ENCODE measurements around the gene ZSCAN23. TPM values are rescaled to one million over a fixed set of nuclear protein-coding genes. Genes with fewer than 3 reads are reported as not detected.

ZSCAN23 gene
- total RNA-seq, 2 donors from 2014 or later: 0.59 to 0.79 TPM

- Histone ChIP-seq H3K27ac (no peak overlapping the region), H3K27me3 (no peaks in the 10 kb centered on the region), H3K36me3 (peaks cover 9% of the 10 kb centered on the region), H3K4me3 (no peak overlapping the region), H3K9me3 (no peaks in the 10 kb centered on the region), H3K4me1 (no peaks in the 10 kb centered on the region)
- no peak for TF ChIP-seq CTCF (IDR thresholded peaks at IDR 0.05)
- DNase-seq (ENCODE audit: low spot score): no peak
Observed at GRCh38 chr6:28425944-28426541, 17.2 kb downstream of the ZSCAN23 start.

- no peaks in the 10 kb centered on the region for H3K9me3 ChIP-seq
- DNase-seq (ENCODE audit: low spot score): no peak
- H3K4me1 ChIP-seq: no peaks in the 10 kb centered on the region
- no peaks in the 10 kb centered on the region for H3K27me3 ChIP-seq
- H3K36me3 ChIP-seq: peaks cover 9% of the 10 kb centered on the region
- TF ChIP-seq CTCF (IDR thresholded peaks at IDR 0.05): no peak
- H3K4me3 ChIP-seq: no peak overlapping the region
- no peak overlapping the region for H3K27ac ChIP-seq
Observed at GRCh38 chr6:28424163-28424562, 19.1 kb downstream of the ZSCAN23 start.

GRCh38 chr6:28423546-28423945, 19.7 kb downstream of the ZSCAN23 start:
- no peak overlapping the region for H3K27ac ChIP-seq
- H3K36me3 ChIP-seq: peaks cover 9% of the 10 kb centered on the region

GRCh38 chr6:28413681-28414080, 29.6 kb downstream of the ZSCAN23 start:
- no peaks in the 10 kb centered on the region for H3K4me1 ChIP-seq
- H3K27me3 ChIP-seq: no peaks in the 10 kb centered on the region
- no peak for TF ChIP-seq CTCF (IDR thresholded peaks at IDR 0.05)
- no peaks in the 10 kb centered on the region for H3K9me3 ChIP-seq
- H3K36me3 ChIP-seq: no peaks in the 10 kb centered on the region
- no peak for DNase-seq (ENCODE audit: low spot score)
- no peak overlapping the region for H3K4me3 ChIP-seq
- no peak overlapping the region for H3K27ac ChIP-seq

More at GRCh38 chr6:28423546-28423945, 19.7 kb downstream of the ZSCAN23 start:
- DNase-seq (ENCODE audit: low spot score): no peak
- no peaks in the 10 kb centered on the region for H3K4me1 ChIP-seq
- H3K9me3 ChIP-seq: no peaks in the 10 kb centered on the region
- no peaks in the 10 kb centered on the region for H3K27me3 ChIP-seq
- no peak overlapping the region for H3K4me3 ChIP-seq
- TF ChIP-seq CTCF (IDR thresholded peaks at IDR 0.05): no peak

GRCh38 chr6:28410767-28411166, 32.5 kb downstream of the ZSCAN23 start:
- Histone ChIP-seq H3K36me3 (no peaks in the 10 kb centered on the region), H3K27ac (no peak overlapping the region), H3K4me3 (no peak overlapping the region), H3K4me1 (no peaks in the 10 kb centered on the region), H3K9me3 (no peaks in the 10 kb centered on the region), H3K27me3 (no peaks in the 10 kb centered on the region)
- TF ChIP-seq CTCF (IDR thresholded peaks at IDR 0.05): no peak
- no peak for DNase-seq (ENCODE audit: low spot score)

Measured in right atrium auricular region (tissue), 2 donors.